NCI-H82 treated with DMSO at 0.1 percent for 48 hours (cell line): ENCODE results near the gene C2orf92.

Experiments
- DNase-seq: peaks from one replicate; lab custom pipeline; 2025; ENCODE audit not compliant: unreplicated experiment; lab: John Stamatoyannopoulos, UW

C2orf92 gene

GRCh38 chr2:97741251-97741650 lies 71.7 kb downstream of the C2orf92 start:
- no peak for DNase-seq

DNA sequence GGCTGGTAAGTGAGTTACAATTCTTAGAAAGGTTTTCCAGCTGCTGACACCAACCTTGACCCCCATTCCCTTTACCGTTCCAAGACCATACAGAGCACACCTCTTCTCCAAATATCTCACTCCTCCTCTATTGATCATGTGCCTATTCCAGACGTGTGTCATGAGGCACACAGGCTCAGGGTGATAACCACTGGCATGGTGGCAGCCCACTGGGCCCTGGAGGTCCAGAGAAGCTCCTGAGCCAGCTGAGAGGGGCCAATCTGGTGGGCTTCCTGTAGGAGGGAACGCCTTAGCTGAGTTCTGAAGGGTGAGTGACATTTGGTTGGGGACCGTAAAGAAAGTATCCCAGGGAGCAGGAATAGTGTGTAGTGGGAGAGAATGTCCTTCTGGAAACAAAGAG lies 72.2 kb downstream of the C2orf92 start:
- DNase-seq = no peak

DNA sequence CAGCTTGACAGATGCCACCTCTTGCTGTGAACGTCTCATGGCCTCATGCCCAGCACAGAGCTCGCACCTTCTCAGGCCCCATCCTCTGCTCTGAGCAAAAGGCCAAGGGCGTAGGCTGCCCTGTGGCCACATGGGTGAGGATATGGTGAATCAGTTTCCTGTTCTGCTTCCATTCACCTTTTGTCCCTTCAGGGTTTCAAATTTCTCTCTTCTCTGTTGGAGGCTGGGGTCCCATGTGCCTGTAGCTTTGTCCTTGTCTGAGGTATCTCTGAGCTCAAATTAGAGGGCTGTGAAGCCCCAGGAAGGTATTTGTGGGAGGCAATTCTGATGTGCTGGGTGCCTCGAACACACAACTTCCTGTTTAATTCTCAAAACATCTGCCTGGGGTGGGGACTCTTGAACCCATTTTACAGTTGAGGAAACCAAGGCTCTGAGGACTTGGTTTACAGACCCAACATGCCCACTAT lies 72.9 kb downstream of the C2orf92 start:
- no peak for DNase-seq

DNA sequence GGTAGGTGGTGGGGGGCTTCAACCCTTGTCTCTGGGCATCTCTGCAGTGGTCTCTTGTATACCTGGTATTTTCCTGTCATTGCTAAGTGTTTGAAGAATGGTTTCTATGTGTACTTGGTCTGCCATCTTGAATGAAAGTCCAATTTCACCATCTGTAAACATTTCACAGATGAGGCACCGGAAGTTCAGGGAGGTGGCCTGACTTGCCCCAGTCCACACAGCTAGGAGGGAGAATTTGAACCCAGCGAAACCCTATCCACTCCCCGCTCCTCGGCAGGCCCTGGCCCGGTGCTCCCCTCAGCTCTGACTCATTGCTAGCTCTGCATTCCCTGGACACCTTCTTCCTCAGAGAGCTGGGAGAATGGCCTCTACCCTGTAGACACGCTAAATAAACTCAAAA lies 74.4 kb downstream of the C2orf92 start:
- no peak for DNase-seq

DNA sequence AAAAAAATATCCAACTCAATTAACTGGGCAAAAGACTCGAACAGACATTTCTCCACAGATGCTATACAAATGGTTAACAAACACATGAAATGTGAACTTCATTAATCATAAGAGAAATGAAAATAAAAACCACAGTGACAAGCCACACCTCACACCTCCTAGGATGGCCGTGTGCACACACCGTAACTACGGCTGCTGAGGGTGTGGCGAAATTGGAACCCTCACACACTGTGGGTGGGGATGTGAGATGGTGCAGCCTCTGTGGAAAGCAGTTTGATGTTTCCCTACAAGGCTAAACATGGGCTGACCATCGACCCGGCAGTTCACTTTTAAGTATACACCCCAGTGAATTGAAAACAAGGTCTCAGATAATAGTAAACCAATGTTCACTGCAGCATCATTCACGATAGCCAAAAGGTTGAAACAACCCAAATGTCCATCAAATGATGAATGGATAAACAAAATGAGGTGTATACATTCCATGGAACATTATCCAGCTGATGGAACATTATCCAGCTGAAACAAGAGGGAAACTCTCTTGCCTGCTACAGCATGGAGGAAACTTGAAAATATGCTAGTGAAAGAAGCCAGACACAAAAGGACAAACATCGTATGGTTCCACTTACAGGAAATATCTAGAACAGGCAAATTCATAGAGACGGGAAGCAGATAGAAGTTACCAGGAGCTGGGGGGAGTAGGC lies 76.1 kb downstream of the C2orf92 start:
- no peak for DNase-seq

- no peak for DNase-seq
Measured at GRCh38 chr2:97747285-97747684, 77.8 kb downstream of the C2orf92 start.

- no peak for DNase-seq
Measured at GRCh38 chr2:97747716-97748115, 78.2 kb downstream of the C2orf92 start.

DNA sequence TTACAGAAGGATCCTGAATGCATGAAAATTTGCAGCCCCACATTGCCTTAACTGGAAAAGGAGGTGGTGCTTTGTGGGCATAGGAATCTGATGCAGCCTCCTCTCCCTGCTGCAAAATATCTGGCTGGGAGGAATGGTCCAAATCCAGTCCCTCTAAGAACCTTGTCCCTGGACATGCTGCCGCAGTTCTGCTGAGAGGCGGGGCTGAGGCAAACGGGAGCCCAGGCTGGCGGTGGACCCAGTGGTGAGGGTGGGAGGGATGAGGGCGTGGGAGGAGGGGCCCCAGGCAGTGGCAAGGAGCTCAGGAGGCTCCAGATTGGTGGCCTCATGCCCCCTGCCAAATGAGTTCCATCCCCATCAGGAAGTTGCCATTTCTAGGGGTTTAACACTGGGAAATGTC lies 80.1 kb downstream of the C2orf92 start:
- DNase-seq = no peak

DNA sequence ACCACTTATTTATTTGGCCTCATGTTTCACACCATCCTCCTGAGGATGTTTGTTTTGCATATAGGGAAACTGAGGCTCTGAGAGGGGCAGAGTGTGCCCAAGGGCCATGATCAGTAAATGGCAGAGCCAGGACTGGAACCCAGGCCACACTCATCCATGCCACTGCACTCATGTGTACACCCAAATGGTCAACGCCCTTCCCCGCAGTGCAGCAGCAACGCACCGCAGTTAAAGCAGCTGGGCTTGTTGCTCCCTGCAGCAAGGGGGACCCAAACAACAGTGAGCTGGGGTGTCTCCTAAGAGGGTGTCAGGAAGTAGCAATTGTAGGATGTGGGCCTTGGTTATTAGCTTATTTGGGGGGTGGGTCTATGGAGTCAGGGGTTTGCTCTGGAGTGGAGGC lies 80.5 kb downstream of the C2orf92 start:
- DNase-seq = no peak

DNA sequence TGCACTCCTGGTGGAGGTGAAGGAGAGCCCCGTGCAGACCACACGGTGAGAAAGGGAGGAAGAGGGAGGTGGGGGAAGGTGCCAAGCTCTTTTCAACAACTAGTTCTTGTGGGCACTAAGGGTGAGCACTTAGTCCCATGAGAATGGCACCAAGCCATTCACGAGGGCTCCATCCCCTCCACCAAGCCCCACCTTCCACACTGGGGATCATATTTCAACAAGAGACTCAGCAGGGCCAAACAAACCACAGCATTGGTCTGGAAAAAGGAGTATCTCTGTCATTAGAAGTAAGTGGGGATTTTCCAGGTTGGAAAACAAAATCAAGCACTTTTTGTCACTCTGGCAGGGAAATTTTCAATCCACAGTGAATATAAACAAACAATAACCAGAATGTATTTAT lies 82.2 kb downstream of the C2orf92 start:
- DNase-seq = no peak
